SIG-M5 treated with dmso at 0.1 percent for 504 hours (cell line): ENCODE data around the gene EIF5A2.
"Not testable (repeated sequence)": the region's sequence is repeated elsewhere in the genome, so short reads cannot be mapped to it uniquely, and the experiment has no call there.

Experiments used
- DNase-seq: peaks from one replicate; lab custom pipeline; 2025; ENCODE audit not compliant: unreplicated experiment; lab: John Stamatoyannopoulos, UW

The EIF5A2 gene

GRCh38 chr3:170897199-170897598, 11.2 kb downstream of the EIF5A2 start:
- not testable (repeated sequence) for DNase-seq

- DNase-seq = no peak
Measured at GRCh38 chr3:170896781-170897180, 11.7 kb downstream of the EIF5A2 start.

GRCh38 chr3:170896333-170896732, 12.1 kb downstream of the EIF5A2 start:
- DNase-seq = not testable (repeated sequence)

- no peak for DNase-seq
Measured at GRCh38 chr3:170893895-170894294, 14.5 kb downstream of the EIF5A2 start.

GRCh38 chr3:170889630-170890029, 18.8 kb downstream of the EIF5A2 start:
- DNase-seq = no peak

GRCh38 chr3:170889132-170889531, 19.3 kb downstream of the EIF5A2 start:
- no peak for DNase-seq

GRCh38 chr3:170884109-170884930, 24.1 kb downstream of the EIF5A2 start:
- DNase-seq = not testable (repeated sequence)

- not testable (repeated sequence) for DNase-seq
Measured at GRCh38 chr3:170878688-170879087, 29.7 kb downstream of the EIF5A2 start.

GRCh38 chr3:170877311-170877710, 31.1 kb downstream of the EIF5A2 start:
- DNase-seq = not testable (repeated sequence)

GRCh38 chr3:170876537-170876936, 31.9 kb downstream of the EIF5A2 start:
- no peak for DNase-seq

- DNase-seq = no peak
Measured at GRCh38 chr3:170869645-170870593, 38.5 kb downstream of the EIF5A2 start, which contains the start of gene RPL22L1. RPL22L1 (minus strand) TSS chr3:170870195; CDS start chr3:170870167, 28 bp downstream.

GRCh38 chr3:170869239-170869590, 39.2 kb downstream of the EIF5A2 start:
- DNase-seq = no peak

GRCh38 chr3:170868577-170869238, 39.7 kb downstream of the EIF5A2 start:
- DNase-seq = no peak

GRCh38 chr3:170867143-170867937, 41.1 kb downstream of the EIF5A2 start:
- no peak for DNase-seq

GRCh38 chr3:170866499-170866898, 41.9 kb downstream of the EIF5A2 start:
- DNase-seq = no peak

- no peak for DNase-seq
Measured at GRCh38 chr3:170865209-170866094, 43.0 kb downstream of the EIF5A2 start.

- no peak for DNase-seq
Measured at GRCh38 chr3:170864525-170865208, 43.8 kb downstream of the EIF5A2 start.

GRCh38 chr3:170863816-170864215, 44.6 kb downstream of the EIF5A2 start:
- DNase-seq = peak; percentile 24
